Cortex of kidney (tissue), 1 donor: ENCODE measurements around the gene PTGDS.

ENCODE experiments used
- DNase-seq: peaks from one replicate; lab custom pipeline; 2025; lab: John Stamatoyannopoulos, UW

Gene PTGDS

DNA sequence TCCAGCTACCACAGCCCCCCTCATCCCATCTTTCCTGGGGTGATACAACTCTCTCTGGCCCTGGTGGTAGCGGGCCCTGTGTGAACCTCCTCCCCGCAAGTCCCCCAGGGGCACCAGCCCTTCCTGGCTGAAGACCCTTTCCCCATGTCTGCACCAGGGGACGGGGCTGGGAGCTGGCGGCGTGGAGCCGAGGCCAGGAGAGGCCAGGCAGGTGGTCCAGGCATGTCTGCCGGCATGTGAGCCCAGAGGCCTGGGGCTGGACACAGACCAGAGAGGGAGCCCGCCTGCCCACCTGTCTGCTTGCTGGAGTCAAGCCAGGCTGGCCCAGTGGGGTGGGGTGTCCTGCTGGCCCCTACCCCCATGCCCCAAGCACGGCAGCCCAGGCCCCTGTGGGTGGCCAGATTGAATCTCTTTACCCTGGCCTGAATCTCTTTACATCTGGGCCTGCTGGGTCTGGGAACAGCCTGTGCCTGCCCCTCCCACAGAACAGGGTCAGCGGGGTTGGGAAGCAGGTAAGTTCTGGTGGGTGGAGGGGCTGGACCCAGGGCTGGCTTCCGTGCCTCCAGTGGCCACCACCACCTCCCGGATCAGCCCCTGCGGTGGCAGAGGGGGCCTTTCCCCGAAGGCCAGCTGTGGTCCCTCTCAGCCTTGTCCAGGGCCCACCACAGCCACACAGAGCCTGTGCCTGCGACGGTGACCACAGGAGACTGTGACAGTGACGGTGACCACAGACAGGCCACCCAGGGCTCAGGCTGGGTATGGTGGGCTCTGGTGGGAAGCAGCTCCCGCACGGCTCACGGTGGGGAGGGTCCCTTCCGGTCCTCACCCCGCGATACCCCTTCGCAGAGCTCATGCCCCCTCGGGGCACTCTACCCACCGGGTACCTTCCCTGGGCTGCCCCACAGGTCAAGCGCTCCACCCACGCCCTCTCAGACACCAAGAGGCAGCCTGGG is 18.1 kb upstream of the PTGDS start:
- DNase-seq: no peak

DNA sequence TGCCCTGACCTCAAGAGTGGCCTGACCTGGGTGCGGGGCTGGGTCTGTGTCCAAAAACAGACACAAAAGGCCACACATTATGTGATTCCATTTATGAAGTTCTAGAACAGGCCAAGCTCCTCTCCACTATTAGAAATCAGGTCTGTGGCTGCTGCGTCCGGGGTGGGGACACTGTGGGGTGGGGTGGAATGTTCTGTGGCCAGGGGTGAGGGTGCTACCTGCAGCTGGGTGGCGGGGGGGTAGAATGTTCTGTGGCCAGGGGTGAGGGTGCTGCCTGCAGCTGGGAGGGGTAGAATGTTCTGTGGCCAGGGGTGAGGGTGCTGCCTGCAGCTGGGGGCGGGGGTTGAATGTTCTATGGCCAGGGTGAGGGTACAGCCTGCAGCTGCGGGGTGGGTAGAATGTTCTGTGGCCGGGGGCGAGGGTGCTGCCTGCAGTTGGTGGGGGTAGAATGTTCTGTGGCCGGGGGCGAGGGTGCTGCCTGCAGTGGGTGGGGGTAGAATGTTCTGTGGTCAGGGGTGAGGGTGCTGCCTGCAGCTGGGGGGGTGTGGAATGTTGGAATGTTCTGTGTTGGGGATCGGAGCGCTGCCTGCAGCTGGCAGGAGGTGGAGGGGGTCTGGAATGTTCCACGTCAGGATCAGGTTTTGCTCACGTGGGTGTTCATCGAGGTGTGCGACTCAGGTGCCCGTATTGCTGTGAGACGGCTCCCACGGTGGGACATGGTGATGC is 16.9 kb upstream of the PTGDS start:
- DNase-seq: no peak

DNA sequence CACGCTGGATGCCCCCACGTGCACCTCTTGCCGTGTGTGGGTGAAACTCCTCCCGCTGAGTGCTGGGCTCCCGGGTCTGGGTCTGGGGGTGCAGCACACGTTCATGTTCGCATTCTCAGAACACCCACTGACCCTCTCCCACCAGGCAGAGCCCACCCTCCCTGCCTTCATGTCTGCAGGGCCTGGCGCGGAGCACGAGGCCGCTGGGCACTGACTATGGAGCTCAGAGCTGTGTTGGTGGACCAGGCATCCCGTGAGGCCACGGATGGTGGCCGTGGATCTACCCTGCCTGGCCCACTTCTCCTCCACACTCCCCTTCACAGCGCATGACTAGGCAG is 16.4 kb upstream of the PTGDS start:
- DNase-seq: no peak

DNA sequence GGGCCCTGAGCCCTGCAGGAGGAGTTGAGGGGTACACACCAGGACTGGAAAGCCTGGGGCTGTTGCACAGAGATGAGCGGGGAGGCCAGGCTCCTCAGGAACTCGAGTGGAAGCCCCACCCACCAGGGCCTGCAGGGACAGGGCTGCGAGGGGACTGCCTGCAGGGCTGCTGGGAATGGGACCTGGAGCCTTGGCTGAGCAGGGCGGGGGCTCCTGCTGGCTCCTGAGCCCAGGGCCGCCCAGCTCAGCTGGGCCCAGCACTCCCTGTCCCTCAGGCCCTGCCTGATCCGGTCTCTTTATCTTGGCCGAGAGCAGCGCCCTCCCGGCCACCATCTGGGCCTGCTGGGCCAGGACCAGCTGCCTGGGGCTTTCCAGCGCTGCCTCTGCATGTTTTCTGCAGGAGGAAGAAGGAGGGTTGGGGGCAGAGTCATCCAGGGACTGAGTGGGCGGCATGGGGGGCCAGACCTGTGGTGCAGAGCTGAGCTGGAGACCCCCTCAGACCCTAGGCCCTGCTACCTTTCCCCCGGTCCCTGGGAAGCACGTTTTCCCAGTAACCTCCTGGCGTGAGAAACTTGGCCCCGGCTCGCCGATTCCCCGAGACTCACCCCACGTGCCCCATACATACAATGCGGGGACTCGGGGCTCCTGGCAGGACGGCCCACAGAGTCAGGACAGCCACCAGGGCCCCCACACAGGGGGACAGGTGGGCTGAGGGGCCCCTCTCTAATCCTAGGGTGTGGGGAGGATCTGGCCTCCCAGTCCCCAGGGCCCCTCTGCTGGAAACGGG is 15.8 kb upstream of the PTGDS start:
- DNase-seq: no peak

DNA sequence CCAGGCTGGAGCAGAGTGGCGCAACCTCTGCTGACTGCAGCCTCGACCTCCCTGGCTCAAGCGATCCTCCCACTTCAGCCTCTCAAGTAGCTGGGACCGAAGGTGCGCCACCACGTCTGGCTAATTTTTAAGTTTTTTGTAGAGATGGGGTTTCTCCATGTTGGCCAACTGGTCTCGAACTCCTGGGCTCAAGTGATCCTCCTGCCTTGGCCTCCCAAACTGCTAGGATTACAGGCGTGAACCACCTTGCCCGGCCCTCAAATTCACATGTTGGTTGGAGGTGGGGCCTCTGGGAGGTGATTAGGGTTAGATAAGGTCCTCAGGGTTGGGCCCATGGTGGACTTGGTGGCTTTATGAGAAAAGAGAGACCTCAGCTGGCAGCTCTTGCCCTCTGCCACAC is 15.1 kb upstream of the PTGDS start:
- DNase-seq: no peak

DNA sequence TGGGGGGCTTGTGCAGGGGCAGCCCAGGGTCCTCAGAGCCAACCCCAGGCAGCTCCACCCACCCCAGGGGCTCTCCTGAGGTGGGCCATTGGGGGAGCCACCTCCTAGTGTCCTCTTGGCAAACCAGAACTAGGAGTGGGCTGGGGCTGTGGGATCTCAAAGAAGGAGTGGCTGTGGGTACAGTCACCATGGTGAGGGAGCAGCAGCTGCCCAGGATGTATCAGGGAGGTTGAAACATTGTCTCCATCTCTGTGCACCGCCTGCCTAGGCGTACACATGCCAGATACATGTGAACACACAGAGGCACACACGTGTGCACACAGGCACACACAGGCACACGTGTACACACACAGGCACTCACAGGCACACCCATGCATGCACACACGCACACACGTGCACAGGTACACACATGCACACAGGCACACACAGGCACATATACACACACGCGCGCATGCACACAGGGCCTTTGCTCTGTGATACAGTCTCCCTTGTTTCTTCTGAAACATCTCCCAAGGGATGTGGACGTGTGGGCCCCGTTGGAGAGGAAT is 14.5 kb upstream of the PTGDS start:
- no peak for DNase-seq

DNA sequence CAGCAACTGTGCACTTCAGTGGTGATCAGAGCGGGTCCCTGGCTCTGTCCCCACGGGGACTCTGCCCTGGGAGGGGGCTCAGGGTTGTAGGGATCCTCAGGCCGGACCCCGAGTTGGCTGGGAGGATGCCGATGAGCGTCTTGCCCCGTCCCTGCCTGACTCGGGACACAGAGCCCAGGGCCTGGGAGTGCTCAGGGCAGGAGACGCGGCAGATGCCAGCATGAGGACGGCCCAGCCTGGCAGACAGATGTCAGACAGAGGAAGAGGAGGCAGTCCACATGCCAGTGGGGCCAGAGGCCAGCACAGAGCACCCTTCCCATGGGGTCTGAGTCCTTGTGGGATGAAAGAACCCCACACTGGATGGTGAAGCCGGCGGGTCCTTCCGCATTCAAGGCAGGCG is 14.0 kb upstream of the PTGDS start:
- no peak for DNase-seq

DNA sequence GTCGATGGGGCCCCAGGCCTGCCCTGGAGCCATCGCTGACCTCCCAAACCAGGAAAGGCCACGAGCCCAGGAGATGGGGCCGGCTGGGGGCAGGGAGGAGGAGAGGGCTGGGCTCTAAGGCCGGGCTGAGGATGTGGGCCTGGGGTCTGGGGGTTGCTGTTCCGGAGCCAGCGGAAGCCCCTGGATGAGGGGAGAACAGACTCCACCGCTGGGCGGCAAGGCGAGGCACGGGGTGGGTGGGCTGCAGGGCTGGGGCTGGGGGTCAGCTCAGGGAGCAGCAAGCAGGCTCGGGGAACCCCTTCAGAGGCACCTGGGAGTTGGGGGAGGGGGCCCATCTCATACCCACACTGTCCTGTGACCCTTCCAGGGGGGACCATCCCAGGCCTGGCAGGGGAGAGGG is 13.6 kb upstream of the PTGDS start:
- no peak for DNase-seq

DNA sequence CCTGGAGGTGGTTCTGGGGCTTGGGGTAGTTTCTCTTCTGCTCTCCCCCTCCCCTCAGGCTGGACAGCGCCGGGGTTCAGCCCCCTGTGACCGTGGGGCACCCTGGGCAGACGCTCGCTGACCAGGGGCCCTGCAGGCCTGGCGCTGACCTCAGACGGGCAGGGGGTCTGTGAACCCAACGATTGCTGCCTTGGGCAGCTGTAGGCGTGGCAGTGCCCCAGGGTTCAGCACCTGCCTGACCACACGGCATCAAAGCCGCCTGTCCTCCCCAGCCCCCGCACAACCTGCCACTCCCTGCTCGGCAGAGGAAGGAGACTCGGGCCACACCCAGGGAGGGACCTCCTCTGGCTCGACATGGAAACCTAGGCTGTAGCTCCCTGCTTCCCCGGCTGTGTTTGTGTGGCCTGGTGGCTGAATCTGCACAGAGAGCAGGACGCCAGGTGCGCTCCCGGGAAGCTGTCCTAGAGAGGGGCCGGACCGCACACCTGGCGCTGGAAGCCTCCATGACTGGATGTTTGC is 13.1 kb upstream of the PTGDS start:
- no peak for DNase-seq

DNA sequence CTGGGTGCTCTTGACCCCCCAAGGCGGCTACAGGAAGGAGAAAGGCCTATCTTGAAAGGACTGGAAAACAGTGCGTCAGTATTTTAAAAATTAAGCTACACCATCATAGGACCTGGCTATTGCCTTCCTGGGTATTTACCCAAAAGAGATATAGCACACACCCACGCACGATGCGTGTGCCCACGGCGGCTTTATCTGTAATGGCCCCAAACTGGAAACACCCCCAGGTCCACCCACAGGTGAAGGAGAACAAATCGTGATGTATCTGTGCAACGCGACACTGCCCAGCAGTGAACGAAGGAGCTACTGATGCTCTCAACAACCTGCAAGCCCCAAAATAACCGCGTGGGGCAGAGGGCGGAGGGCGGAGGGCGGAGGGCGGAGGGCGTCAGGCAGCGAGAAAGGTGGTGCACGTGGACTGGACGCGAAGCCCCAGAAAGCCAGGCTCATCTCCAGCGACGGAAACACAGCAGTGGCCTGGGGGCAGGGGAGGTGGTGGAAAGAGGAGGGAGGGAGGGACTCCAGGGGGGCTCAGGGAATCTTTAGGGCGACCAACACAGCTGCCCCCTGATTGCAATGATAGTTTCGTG is 12.4 kb upstream of the PTGDS start:
- DNase-seq: no peak

DNA sequence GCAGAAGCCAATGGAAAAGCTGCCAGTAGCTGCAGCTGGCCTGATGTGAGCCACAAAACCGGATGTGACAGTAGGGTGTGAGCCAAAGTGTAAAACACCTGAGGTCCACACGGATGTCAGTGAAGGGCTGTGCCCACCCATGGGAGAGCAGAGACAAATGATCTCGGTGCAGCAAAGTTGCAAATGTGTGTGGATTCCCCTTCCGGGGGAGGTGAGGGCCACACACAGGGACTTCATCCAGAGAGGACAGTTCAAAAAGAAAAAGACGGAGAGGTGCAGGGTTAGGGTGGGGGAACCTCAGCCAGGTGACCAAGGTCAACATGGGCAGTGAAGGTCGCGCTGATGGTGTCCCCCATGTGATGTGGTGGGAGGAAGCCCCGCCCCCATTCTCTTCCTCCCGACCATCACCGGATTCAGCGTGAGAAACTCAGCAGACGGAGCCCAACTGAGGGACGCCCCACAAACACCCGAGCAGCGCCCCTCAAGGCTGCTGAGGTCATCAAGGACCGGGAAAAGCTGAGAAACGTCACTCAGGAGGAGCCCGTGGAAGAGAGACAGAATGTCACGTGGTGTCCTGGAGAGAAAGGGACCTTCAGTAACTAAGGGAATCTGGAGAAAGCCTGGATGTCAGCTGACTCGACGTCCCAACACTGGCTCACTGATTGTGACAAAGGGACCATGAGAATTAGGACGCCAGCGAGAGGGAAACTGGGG is 11.4 kb upstream of the PTGDS start:
- no peak for DNase-seq

DNA sequence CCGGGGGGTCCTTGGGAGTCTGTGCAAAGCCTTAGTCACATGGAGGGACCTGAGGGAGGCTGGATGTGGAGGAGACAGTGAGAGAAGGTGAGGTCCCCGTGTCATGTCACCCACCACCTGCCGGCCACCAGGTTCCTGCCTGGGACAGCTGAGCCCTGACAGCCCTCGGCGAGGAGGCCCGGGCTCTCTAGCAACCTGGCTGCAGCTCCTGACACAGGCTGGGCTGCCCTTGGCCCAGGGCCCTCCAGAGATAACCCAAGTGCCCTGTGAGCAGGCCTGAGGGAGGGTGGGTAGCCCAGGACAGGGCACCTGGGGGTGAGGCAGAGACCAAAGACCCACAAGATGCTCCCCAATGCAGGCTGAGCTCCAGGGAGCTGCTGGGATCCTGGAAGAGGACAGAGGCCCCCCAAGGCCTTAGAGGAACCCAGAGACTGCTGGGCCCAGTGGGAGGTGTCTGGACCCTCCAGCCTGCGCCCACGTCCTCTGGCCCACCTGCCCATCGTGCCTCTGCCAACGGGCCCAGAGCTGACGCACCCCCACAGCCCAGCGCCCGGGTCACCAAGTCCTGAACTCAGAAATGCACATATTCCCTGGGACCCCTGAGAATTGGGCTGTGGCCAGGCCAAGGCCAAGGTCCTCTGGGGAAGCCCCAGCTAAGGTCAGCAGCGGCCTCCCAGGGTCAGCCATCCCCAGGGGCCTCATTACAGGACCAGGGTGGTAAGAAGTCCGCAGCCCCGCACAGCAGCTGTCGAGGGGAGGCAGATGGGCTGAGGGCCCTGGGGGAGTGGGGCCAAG is 8.8 kb upstream of the PTGDS start:
- DNase-seq: no peak

DNA sequence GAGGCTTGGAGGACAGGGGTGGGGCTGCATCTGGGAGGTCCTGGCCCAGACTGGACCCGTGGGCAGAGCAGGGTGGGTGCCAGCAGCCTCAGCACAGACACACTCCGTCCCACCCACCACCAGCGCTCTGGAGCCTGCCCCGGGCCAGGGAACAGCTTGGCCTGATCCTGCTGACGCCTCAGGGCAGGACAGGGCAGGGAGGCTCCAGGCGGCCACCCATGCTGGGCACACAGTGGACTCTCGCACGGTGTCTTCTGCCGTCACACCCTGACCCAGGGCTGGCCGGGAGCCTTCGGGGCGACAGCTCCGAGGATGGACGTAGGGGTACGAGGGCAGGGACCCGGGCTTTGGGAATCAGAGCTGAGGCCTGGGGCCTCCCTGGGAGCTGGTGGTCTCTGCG is 8.2 kb upstream of the PTGDS start:
- no peak for DNase-seq

DNA sequence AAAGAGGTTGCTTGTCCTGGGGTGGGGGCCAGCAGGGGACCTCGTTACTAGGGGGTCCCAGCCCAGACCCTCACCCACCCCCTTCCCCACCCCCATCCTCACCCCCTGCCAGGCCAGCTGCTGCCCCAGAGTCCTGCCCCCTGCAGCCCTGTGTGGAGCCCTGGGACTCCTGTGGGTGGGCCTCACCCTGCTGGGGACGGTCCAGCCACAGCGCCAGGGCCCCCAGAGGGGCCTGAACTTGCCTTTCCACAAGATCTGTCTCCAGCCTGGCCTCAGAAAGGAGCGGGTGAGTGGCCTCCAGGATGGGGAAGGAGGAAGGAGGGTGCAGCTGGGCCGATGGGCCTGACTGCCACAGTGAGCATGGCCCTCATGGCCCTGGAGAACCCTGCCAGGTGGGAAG is 7.5 kb upstream of the PTGDS start:
- DNase-seq: no peak

DNA sequence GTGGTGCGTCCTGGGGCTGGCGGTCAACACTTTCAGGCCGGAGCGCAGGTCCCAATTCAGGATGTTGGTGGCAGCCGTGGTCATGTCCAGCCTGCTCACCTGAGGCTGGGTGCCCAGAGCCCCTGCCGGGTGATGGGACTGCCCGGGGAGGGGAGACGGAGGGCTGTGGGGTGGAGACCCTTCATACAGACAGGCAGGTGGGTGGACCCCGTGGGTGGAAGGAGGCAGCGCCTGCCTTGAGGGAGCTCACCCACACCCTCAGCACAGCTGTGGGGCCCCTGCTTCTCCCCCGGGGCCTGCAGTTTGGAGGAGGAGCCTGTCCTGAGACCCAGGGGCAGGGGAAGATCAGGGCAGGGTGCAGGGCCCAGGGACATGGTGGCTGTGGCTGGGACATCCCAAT is 6.9 kb upstream of the PTGDS start:
- no peak for DNase-seq

DNA sequence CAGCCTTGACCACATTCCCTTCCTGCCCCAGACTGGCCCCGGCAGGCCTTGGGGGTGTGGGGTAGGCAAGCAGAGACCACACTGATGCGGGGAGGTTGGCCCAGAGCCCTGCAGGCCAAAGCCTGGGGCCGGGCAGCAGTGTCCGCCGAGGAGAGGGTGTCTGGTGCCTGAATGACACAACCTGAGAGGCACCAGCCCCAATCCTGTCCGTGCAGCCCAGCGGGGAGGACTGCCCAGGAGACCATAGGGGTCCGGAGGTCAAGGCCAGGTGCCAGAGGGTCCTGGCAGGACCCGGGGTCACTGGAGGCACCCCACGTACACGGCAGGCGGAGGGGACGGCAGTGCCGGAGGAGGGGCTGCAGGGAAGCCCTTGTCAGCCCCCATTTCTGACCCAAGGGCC is 5.6 kb upstream of the PTGDS start:
- DNase-seq: no peak

DNA sequence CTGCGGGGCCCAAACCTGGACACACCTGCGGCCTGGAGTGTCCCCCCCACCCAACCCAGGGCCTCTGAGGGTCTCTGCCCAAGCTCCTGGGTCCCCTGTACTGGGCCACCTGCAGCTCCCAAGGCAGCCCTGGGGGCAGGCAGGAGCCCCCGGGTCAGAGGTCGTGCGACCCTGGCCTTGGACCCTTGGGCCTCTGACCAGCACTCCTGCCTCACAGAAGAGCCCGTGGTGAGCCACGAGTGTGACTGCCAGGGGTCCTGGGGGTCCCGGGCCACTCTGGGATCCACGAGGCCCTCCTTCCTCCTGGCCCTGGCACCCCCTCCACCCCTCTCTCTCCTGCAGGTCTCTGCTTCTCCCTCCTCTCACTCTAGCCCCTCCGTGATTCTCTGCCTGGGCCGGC is 5.0 kb upstream of the PTGDS start:
- no peak for DNase-seq

DNA sequence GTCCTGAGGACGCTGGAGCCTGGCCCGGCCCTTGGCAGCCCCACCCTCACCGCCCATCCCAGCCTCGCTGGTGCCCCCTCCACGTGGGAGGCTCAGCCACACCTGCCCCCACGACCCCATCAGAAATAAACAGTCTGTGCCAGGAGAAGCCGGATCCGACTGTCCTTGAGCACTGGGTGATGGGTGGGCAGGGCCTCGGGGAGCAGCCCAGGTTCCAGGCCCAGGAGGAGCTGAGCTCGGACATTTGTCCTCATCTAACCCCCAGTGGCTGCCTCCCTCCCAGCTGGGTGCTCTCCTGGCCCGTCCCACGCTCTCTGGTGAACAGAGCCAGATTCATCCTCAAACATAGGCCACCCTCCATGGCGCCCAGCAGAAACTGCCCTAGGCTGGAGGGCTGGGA is 4.6 kb upstream of the PTGDS start:
- DNase-seq: no peak

DNA sequence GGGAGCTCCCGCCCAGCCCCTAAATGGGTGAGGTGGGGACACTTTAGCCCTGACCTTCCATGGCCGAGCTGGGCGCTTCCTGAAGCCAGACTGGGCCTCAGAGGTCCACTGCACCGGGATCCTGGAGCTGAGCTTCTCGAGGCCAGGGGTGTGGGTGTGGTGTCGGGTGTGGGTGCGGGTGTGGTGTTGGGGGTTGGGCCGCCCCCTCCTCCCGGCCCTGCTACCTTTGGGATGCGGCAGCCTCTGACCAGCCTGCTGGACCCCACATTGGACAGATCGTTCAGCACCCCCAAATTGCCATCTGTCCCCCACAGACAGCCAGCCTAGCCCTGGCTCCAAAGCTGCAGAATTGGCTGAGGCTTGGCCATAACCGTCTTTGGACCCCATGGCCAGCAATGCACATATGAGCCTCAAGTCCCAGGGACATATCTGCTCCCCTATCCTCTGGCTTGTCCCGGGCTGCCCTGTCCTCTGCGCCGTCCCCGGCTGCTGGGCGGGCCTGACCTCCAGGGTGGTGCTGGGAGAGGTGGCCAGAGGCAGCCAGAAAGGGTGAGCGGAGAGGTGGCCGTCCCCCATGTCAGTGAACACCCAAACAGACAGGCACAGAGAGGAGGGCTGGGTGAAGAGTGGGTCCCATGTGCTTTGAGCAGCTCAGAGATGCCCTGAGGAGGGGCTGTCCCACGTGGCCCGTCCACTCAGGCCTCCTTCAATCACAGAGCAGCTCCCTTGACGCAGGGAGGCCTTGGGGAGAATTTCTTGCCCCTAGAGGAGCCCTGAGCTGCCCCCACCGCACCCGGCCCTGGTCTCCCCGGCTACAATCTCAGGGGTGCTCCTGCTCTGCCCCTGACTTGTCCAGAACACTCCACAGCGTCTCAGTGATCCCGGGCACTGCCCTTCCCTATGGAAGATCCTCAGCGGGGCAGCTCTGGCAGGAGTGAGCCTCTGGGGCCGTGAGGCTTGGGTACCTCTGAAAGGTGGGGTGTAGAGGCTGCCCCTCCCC is 3.4 kb upstream of the PTGDS start:
- DNase-seq: no peak
